ENCODE results near the gene LDLRAD4.
"Not testable (repeated sequence)": the region's sequence is repeated elsewhere in the genome, so short reads cannot be mapped to it uniquely, and the experiment has no call there.

Gene LDLRAD4

GRCh38 chr18:13257361-13257980, 38.9 kb downstream of the LDLRAD4 start:
- no peak overlapping the region for H3K27ac ChIP-seq
- no peak for TF ChIP-seq CTCF (conservative IDR thresholded peaks at IDR 0.05)
- no peak for TF ChIP-seq ZFX (IDR thresholded peaks at IDR 0.05)

GRCh38 chr18:13258921-13259320, 40.4 kb downstream of the LDLRAD4 start:
- no peak overlapping the region for H3K27ac ChIP-seq
- TF ChIP-seq CTCF (conservative IDR thresholded peaks at IDR 0.05) (no peak), ZFX (IDR thresholded peaks at IDR 0.05) (no peak)

GRCh38 chr18:13259701-13260100, 41.1 kb downstream of the LDLRAD4 start:
- TF ChIP-seq CTCF (conservative IDR thresholded peaks at IDR 0.05) = no peak
- no peak for TF ChIP-seq ZFX (IDR thresholded peaks at IDR 0.05)
- no peak overlapping the region for H3K27ac ChIP-seq

GRCh38 chr18:13260197-13260934, 41.8 kb downstream of the LDLRAD4 start:
- H3K27ac ChIP-seq = no peak overlapping the region
- TF ChIP-seq CTCF (conservative IDR thresholded peaks at IDR 0.05) (no peak), ZFX (IDR thresholded peaks at IDR 0.05) (no peak)

- TF ChIP-seq ZFX (IDR thresholded peaks at IDR 0.05) = no peak
- TF ChIP-seq CTCF (conservative IDR thresholded peaks at IDR 0.05) = no peak
- no peak overlapping the region for H3K27ac ChIP-seq
Measured at GRCh38 chr18:13260935-13261640, 42.5 kb downstream of the LDLRAD4 start.

GRCh38 chr18:13261661-13262357, 43.2 kb downstream of the LDLRAD4 start:
- no peak overlapping the region for H3K27ac ChIP-seq
- TF ChIP-seq CTCF (conservative IDR thresholded peaks at IDR 0.05) = no peak

GRCh38 chr18:13262358-13262680, 43.8 kb downstream of the LDLRAD4 start:
- not testable (repeated sequence) for H3K27ac ChIP-seq
